Trophoblast cell (in vitro differentiated cells and primary cell): ENCODE results near the gene ART5.

Experiments used
- DNase-seq, 2 donors: peaks; one replicate each; pipeline ENCODE4 v3.0.0-alpha.2; 2016
- H2AFZ ChIP-seq: 2 replicates; pipeline ENCODE4 v1.6.1; 2013; ENCODE audit warnings: low read length, moderate library complexity, mild to moderate bottlenecking; ENCODE audit not compliant: insufficient read depth, poor library complexity
- H2AK5ac ChIP-seq: 2 replicates; pipeline ENCODE4 v1.6.1; 2013; ENCODE audit warnings: mild to moderate bottlenecking, low read length
- H2BK120ac ChIP-seq: 2 replicates; pipeline ENCODE4 v1.6.1; 2013; ENCODE audit warnings: low read length, mild to moderate bottlenecking, moderate library complexity; ENCODE audit not compliant: insufficient read depth, poor library complexity
- H2BK12ac ChIP-seq: 2 replicates; pipeline ENCODE4 v1.6.1; 2013; ENCODE audit warnings: mild to moderate bottlenecking, low read length, moderate library complexity
- H2BK5ac ChIP-seq: 2 replicates; pipeline ENCODE4 v1.6.1; 2013; ENCODE audit warnings: low read length, low read depth, moderate library complexity, mild to moderate bottlenecking; ENCODE audit not compliant: poor library complexity
- H3K14ac ChIP-seq: 2 replicates; pipeline ENCODE4 v1.6.1; 2013; ENCODE audit warnings: mild to moderate bottlenecking, low read length
- H3K18ac ChIP-seq: 2 replicates; pipeline ENCODE4 v1.6.1; 2013; ENCODE audit warnings: mild to moderate bottlenecking, low read length
- H3K23ac ChIP-seq: 2 replicates; pipeline ENCODE4 v1.6.1; 2013; ENCODE audit warnings: low read length
- H3K27ac ChIP-seq: 2 replicates; pipeline ENCODE4 v1.5.1; 2013; ENCODE audit warnings: low read depth, mild to moderate bottlenecking, inconsistent platforms, low read length, moderate library complexity
- H3K27me3 ChIP-seq: 2 replicates; pipeline ENCODE4 v1.6.1; 2013; ENCODE audit warnings: inconsistent platforms, mild to moderate bottlenecking, low read length, moderate library complexity; ENCODE audit not compliant: insufficient read depth
- H3K36me3 ChIP-seq, 2 experiments: 1 replicate in 1 of 2; 2 replicates in 1 of 2; pipeline ENCODE4 v1.6.1; 2013; ENCODE audit warnings: low read length in 2 of 2, mild to moderate bottlenecking in 2 of 2, moderate library complexity in 1 of 2; ENCODE audit not compliant: insufficient read depth in 2 of 2, control insufficient read depth in 1 of 2
- H3K4ac ChIP-seq: 2 replicates; pipeline ENCODE4 v1.6.1; 2013; ENCODE audit warnings: low read depth, mild to moderate bottlenecking, low read length, moderate library complexity
- H3K4me1 ChIP-seq, 2 experiments: 1 replicate in 1 of 2; 2 replicates in 1 of 2; pipeline ENCODE4 v1.6.1; 2013; ENCODE audit warnings: low read length in 2 of 2, mild to moderate bottlenecking in 2 of 2, moderate library complexity in 1 of 2; ENCODE audit not compliant: insufficient read depth in 2 of 2, control insufficient read depth in 1 of 2
- H3K4me2 ChIP-seq: 2 replicates; pipeline ENCODE4 v1.6.1; 2013; ENCODE audit warnings: inconsistent platforms, mild to moderate bottlenecking, low read length, moderate library complexity
- H3K4me3 ChIP-seq: 2 replicates; pipeline ENCODE4 v1.5.1; 2013; ENCODE audit warnings: mild to moderate bottlenecking, low read depth, low read length, inconsistent platforms
- H3K79me1 ChIP-seq: one replicate; pipeline ENCODE4 v1.6.1; 2013; ENCODE audit warnings: low read length
- H3K79me2 ChIP-seq: 2 replicates; pipeline ENCODE4 v1.6.1; 2013; ENCODE audit warnings: low read length, mild to moderate bottlenecking; ENCODE audit not compliant: control insufficient read depth, insufficient read depth, poor library complexity
- H3K9ac ChIP-seq: 2 replicates; pipeline ENCODE4 v1.6.1; 2013; ENCODE audit warnings: mild to moderate bottlenecking, low read length
- H3K9me3 ChIP-seq: 2 replicates; pipeline ENCODE4 v1.6.1; 2013; ENCODE audit warnings: low read depth, mild to moderate bottlenecking, control low read depth, inconsistent platforms, low read length; ENCODE audit not compliant: insufficient read depth
- H4K12ac ChIP-seq: 2 replicates; pipeline ENCODE4 v1.6.1; 2013; ENCODE audit warnings: low read depth, mild to moderate bottlenecking, low read length, moderate library complexity
- H4K8ac ChIP-seq: 2 replicates; pipeline ENCODE4 v1.6.1; 2013; ENCODE audit warnings: low read depth, mild to moderate bottlenecking, low read length, moderate library complexity
- H4K91ac ChIP-seq: one replicate; pipeline ENCODE4 v1.6.1; 2013; ENCODE audit warnings: low read depth, mild to moderate bottlenecking, low read length, moderate library complexity
- WGBS: extraction: QIAGEN DNeasy Blood & Tissue Kit; methylation state at CpG from one replicate; pipeline ENCODE4 v1.1.7; 2013; ENCODE audit warnings: missing lambda C conversion rate; ENCODE audit not compliant: insufficient read length, insufficient coverage; ENCODE audit errors: extremely low coverage; 5-methylcytosine and 5-hydroxymethylcytosine counted together

Gene ART5

DNA sequence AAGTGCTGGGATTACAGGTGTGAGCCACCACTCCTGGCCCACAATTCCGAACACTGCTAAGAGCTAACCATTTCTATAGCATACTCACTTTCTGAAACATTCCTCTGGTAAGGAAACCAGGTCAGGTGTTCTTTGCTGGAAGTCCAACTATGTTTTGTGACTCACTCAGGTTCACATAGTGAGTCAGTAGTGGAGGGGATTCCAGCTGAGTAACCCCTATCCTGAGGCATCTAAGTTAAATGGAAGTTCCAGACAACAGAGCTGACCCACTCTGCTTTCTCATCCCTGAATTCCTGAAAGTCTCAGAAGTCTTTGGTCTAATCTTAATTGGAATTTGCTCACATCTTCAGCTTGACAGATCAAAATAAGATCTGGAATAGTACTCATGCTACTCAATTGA lies 32.4 kb upstream of the ART5 start:
- H3K4me1 ChIP-seq = peaks cover 4 to 10% of the 10 kb centered on the region in 2 experiments
- H3K79me1 ChIP-seq = peaks cover 5% of the 10 kb centered on the region
- no CpG with 5 or more reads among the region's 1 CpG for WGBS
- peaks cover 32 to 46% of the 10 kb centered on the region in 2 experiments for H3K36me3 ChIP-seq
- no peak overlapping the region for H4K8ac ChIP-seq
- H3K18ac ChIP-seq = no peak overlapping the region
- DNase-seq = peak; percentile 90 to 97
- H3K23ac ChIP-seq = no peak overlapping the region
- no peak overlapping the region for H3K4me3 ChIP-seq
- no peak overlapping the region for H3K4me2 ChIP-seq
- H3K4ac ChIP-seq = no peak overlapping the region
- no peaks in the 10 kb centered on the region for H3K79me2 ChIP-seq
- H4K12ac ChIP-seq = no peak overlapping the region
- no peak overlapping the region for H2AK5ac ChIP-seq
- H3K14ac ChIP-seq = no peak overlapping the region
- peaks cover 2% of the 10 kb centered on the region for H3K9me3 ChIP-seq
- H2BK5ac ChIP-seq = no peak overlapping the region
- no peaks in the 10 kb centered on the region for H3K27me3 ChIP-seq
- no peak overlapping the region for H4K91ac ChIP-seq
- H3K9ac ChIP-seq = no peak overlapping the region
- H2AFZ ChIP-seq = no peak overlapping the region
- peak overlapping the region; percentile 84 for H3K27ac ChIP-seq
- H2BK12ac ChIP-seq = no peak overlapping the region
- H2BK120ac ChIP-seq = no peak overlapping the region

DNA sequence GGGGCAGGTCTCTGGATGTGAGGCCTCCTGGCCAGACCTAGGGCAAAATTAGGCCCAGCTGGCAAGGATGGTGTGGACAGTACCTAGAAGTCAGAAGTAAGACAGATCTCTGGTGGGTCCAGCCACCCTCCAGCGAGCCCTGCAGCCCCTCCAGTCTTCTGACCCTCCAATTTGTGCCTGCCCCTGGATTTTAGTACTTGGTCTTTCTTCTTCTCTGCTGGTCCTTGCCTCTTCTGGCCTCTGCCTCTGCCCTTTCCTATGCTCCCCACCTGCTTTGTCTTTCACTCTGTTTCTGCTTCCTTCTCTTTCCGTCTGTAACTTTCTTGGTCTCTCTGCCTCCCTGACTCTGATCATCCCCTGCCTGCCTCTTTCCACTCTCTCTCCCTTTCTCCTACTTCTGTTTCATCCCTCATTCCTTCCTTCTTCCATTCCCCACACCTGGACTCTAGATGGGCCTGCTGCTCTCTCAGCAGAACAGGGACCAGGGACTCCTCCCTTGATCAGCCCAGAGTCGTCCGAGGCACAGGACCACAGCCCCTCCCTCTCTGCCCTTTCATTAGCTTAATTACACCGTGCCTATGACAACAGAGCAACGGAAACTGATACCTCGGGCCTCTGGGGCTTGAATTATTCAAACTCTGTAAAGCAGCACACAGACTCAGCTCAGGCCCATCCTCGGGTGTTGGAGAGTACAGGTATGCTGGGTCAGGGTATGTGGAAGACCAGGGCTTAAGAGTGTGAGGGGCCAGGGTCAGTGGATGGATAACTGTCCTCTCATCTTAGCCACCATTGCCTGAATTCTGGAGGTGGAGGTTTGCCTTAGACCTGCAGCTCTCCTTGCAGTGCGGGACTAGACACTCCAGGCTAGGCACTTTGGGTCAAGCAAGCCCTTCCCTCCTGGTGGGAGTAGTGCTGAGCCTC lies 29.8 kb upstream of the ART5 start, which contains the start of gene CHRNA10:
TSS of gene CHRNA10 (minus strand) at position 51 of the 921 bp plus-strand sequence. CDS start 72 bp downstream, outside the sequence.
- H4K91ac ChIP-seq = no peak within 1 kb of the TSS
- no peak within 1 kb of the TSS for H4K8ac ChIP-seq
- H3K4me2 ChIP-seq = no peak within 1 kb of the TSS
- no peak within 1 kb of the TSS for H2BK120ac ChIP-seq
- H2AK5ac ChIP-seq = no peak within 1 kb of the TSS
- H3K4me3 ChIP-seq = no peak within 1 kb of the TSS
- peaks cover 3% of the 10 kb centered on the region for H3K9me3 ChIP-seq
- H3K14ac ChIP-seq = no peak within 1 kb of the TSS
- no peak within 1 kb of the TSS for H2AFZ ChIP-seq
- H3K4me1 ChIP-seq = peaks cover 4 to 10% of the 10 kb centered on the region in 2 experiments
- no peaks in the 10 kb centered on the region for H3K79me2 ChIP-seq
- H2BK5ac ChIP-seq = no peak within 1 kb of the TSS
- no peaks in the 10 kb centered on the region for H3K27me3 ChIP-seq
- H3K79me1 ChIP-seq = peaks cover 5% of the 10 kb centered on the region
- DNase-seq = no peak
- no peak within 1 kb of the TSS for H3K23ac ChIP-seq
- no peak within 1 kb of the TSS for H3K4ac ChIP-seq
- peaks cover 44 to 57% of the 10 kb centered on the region in 2 experiments for H3K36me3 ChIP-seq
- WGBS = no CpG with 5 or more reads among the region's 9 CpGs
- H3K27ac ChIP-seq = no peak within 1 kb of the TSS
- H4K12ac ChIP-seq = no peak within 1 kb of the TSS
- H2BK12ac ChIP-seq = no peak within 1 kb of the TSS
- no peak within 1 kb of the TSS for H3K18ac ChIP-seq
- no peak within 1 kb of the TSS for H3K9ac ChIP-seq

DNA sequence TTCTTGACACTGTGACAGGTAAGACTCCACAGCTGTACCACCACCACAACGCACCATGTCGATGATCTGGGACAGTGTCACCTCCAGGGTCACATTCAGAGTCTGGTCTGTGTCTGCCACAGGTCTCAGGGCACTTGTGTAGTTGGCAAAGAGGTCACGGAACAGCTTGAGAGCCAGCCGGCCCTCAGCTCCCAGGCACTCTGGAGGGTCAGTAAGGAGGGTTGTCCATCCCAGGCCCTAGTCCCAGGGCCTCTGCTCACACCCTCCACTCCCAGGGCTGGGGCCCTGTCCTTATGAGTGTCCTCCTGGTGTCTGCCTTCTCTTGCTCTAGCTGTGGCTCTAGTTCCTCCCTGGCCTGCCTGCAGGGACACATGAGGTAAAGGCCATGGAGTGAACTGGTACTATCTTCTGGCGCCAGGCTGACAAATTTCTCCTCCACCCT lies 28.0 kb upstream of the ART5 start:
- Histone ChIP-seq H3K4ac (no peak overlapping the region), H3K14ac (no peak overlapping the region), H3K79me1 (peaks cover 3% of the 10 kb centered on the region), H3K79me2 (no peaks in the 10 kb centered on the region), H3K4me3 (no peak overlapping the region), H4K8ac (no peak overlapping the region), H3K9ac (no peak overlapping the region), H2AFZ (no peak overlapping the region), H2AK5ac (no peak overlapping the region), H3K18ac (no peak overlapping the region), H4K12ac (no peak overlapping the region), H3K27ac (no peak overlapping the region), H2BK12ac (no peak overlapping the region), H3K23ac (no peak overlapping the region), H2BK120ac (no peak overlapping the region), H3K36me3 (peaks cover 48 to 57% of the 10 kb centered on the region in 2 experiments), H3K4me2 (no peak overlapping the region), H3K27me3 (no peaks in the 10 kb centered on the region), H4K91ac (no peak overlapping the region), H3K9me3 (peaks cover 3% of the 10 kb centered on the region), H3K4me1 (peaks cover 4 to 8% of the 10 kb centered on the region in 2 experiments), H2BK5ac (no peak overlapping the region)
- DNase-seq = no peak
- WGBS = no CpG with 5 or more reads among the region's 5 CpGs

DNA sequence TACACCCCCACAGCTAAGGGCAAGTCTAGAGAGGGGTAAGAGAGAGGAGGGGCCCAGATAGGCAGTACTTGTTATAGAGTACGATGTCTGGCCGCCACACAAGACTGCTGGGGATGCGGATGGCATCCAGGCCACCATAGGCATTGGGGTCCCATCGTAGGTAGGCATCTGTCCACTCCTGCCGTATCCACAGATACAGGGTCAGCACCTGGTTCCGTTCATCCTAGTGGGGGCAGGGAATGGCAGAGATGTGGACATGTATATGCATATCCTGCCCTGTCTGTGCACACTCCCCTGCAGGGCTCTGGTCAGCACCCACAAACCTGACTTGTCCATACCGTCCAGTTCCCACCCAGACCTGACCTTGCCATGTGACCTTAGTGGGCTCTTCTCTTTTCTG lies 27.3 kb upstream of the ART5 start:
- Histone ChIP-seq H2BK12ac (no peak overlapping the region), H3K79me2 (no peaks in the 10 kb centered on the region), H3K27me3 (no peaks in the 10 kb centered on the region), H3K9me3 (peaks cover 3% of the 10 kb centered on the region), H2BK120ac (no peak overlapping the region), H3K4me2 (no peak overlapping the region), H3K18ac (peak overlapping the region; percentile 6), H2AK5ac (no peak overlapping the region), H3K14ac (no peak overlapping the region), H3K23ac (no peak overlapping the region), H3K4ac (no peak overlapping the region), H4K91ac (no peak overlapping the region), H3K4me3 (no peak overlapping the region), H3K4me1 (peaks cover 4 to 8% of the 10 kb centered on the region in 2 experiments), H3K36me3 (peaks cover 54 to 63% of the 10 kb centered on the region in 2 experiments), H2BK5ac (no peak overlapping the region), H3K79me1 (peaks cover 3% of the 10 kb centered on the region), H4K8ac (no peak overlapping the region), H3K27ac (no peak overlapping the region), H3K9ac (no peak overlapping the region), H2AFZ (no peak overlapping the region), H4K12ac (no peak overlapping the region)
- no CpG with 5 or more reads among the region's 7 CpGs for WGBS
- DNase-seq = no peak
